GM19324 (cell line): ENCODE measurements around the gene COPG2.

Experiments used
- ATAC-seq: cut with Tn5 transposase; IDR thresholded peaks from one replicate; pipeline ENCODE4 v1.9.1; 2021; ENCODE audit warnings: mild to moderate bottlenecking, moderate library complexity; ENCODE audit not compliant: unreplicated experiment, low FRiP score

COPG2 gene

GRCh38 chr7:130506358-130506757 lies 162.2 kb downstream of the COPG2 start:
- ATAC-seq = no peak

GRCh38 chr7:130505753-130506152 lies 162.8 kb downstream of the COPG2 start:
- ATAC-seq = no peak

GRCh38 chr7:130500910-130501309 lies 167.6 kb downstream of the COPG2 start:
- no peak for ATAC-seq

DNA sequence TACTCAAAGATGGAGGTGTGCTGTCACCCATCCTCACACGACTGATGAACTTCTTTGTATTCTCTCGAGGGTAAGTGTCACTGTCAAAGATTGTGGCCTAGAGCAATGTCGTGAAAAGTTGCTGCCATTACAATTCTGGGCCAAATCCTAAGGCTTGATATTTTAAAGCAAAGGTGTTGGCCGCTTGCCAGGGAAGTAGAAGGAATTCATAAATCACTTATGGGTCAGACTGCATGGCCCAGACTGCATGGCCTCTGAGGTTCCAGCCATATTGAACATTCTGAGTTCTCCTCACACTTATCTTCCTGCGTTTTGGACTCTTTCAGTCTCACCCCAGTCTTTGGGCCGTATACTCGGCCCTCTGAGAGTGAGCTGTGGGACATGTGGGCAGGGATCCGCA lies 168.1 kb downstream of the COPG2 start:
- no peak for ATAC-seq

GRCh38 chr7:130494431-130494858 lies 174.1 kb downstream of the COPG2 start:
- no peak for ATAC-seq

- ATAC-seq = no peak
Observed at GRCh38 chr7:130493275-130493873, 175.2 kb downstream of the COPG2 start.

- no peak for ATAC-seq
Observed at GRCh38 chr7:130492523-130493274, 175.8 kb downstream of the COPG2 start.

DNA sequence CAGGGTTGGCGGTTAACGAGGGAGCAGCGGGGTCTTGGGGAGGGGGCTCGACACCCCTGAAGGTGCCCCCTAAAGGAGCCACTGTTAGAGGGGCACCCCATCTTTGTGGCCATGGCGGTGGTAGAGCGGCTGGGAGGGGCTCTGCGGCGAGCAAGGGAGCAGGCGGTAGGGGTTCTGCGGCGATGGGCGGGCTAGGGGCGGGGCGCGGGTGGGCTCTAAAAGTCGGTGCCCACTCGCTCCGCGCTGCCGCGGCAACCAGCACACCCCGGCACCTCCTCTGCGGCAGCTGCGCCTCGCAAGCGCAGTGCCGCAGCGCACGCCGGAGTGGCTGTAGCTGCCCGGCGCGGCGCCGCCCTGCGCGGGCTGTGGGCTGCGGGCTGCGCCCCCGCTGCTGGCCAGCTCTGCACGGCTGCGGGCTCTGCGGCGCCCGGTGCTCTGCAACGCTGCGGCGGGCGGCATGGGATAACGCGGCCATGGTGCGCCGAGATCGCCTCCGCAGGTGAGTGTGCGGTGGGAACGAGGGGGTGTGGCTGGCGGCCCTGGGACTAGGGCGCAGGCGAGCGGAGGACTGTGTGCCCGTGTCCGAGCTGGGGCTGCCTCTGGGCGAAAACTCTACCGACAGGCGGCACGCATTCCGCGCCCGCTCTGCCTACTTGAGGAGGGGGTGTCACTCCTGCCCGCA lies 176.6 kb downstream of the COPG2 start, which contains the start of gene MEST:
Gene MEST, plus strand, starts transcription at position 245 of the 682 bp plus-strand sequence. Its CDS starts 229 bp downstream, at position 474.
- ATAC-seq = no peak

DNA sequence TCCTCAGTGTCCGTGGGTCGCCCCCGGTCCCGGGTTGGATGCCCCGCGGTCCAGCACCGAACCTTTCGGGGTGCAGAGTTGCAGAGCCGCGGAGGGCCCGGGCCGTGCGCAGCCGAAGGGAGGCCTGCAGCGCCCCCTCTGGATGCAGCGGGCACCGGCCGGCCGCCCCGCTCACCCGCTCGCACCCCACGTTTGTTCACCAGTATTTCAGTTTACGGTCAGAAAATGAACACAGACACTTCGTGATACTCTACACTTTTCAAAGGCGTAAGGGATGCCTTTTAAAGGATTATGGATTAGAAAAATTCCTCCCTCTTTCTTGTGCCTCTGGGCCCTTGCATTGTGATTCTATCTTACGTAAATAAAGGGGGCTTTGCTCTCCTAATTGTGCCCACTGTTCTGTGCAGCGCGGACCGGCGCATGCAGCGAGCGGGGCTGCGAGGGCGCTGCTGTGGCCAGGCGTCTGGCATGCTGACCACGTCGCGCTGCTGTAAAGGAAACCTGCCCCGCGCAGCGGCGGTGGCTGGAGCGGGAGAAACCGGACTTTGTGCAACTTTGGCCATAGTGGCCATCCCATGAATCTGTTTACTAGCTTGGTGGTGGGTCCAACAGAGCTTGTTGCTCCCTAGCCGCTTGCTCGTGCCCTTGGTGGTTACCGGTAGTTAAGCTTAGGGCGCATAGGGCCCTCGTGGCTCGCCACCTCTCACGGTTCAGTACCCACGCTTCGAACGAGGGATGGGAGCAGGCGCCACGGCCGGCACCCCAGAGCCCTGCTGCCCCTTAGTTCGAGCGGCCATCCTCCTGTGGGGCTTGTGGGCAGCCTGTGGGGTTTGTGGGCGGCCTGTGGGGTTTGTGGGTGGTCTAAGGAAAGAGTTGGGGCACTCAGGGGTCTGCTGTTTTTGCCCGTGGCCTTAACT lies 177.4 kb downstream of the COPG2 start:
- ATAC-seq = no peak

- ATAC-seq = no peak
Observed at GRCh38 chr7:130490311-130490791, 178.2 kb downstream of the COPG2 start.

- ATAC-seq = no peak
Observed at GRCh38 chr7:130489140-130489983, 179.2 kb downstream of the COPG2 start.

DNA sequence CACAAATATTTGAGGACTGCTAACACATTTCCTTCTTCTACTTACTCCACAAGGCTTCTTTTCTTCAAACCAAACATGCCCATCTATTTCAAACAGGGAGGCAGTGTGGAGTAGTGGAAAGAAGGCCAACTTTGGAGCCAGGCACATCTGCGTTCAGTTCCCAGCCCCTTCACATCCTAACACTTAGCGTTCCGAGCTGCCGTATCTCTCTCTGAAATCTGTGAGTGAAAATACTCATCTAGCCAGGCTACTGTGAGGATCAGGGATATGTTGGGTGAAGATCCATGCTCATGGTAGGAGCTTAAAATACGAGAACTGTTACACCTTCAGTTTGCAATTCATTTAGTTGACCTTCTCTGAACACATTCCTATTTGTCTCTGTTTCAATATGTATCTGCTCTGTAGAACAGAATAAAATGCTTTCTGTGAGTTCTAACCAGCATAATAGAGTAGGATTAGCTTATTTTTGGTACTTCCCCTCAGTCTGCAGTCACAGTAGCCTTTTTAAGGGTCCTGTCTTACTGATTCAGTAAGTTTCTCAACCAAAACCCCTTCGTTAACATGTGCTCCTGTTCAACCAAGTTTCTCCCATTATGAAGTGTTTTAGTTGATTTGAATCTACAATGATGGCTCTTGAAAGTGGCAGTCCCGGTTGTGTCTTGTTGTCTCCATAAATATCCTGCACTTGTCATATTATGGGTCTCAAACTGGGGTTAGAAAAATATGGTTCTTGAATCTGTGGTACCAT lies 180.0 kb downstream of the COPG2 start:
- ATAC-seq = no peak

- no peak for ATAC-seq
Observed at GRCh38 chr7:130486954-130487436, 181.6 kb downstream of the COPG2 start.

DNA sequence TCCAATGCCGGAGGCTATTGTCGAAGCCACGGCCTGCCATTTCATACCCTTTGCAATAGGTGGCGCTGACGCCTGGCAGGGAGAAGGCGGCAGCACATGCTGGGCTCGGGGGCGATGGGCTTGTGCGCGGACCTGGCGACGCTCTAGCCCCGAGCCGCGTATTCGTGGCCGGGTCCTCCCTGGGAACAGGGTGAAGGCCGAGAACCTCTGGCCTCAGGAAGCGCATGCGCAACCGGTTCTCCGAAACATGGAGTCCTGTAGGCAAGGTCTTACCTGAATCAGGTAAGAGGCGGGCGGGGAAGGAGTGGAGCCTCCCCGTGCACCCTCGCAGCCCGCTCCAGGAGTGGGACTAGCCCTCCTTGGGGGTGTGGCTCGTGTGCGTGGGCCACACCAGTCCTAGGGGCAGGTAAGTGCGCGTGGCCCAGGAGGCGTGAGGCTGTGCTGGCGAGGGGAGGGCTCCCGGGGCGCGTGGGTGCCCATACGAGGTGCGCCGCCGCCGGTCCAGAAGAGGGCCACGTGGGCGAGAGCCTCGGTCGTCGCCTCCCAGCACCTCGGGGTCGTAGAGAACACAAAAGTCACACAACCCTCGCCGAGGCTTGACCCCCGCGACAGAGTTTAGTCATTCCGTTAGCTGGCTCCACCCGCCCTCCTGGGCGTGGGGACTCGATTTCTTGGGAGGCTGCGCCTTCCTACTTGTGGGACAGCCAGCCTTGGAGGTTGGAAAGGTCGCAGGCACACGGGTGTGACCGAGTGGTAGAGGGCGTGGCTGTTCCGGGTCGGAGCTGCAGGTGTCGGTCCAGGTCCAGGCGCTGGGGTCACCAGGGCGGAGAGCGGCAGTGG lies 182.2 kb downstream of the COPG2 start:
- no peak for ATAC-seq

- ATAC-seq = no peak
Observed at GRCh38 chr7:130485734-130486113, 182.8 kb downstream of the COPG2 start.

GRCh38 chr7:130483031-130483430 lies 185.5 kb downstream of the COPG2 start:
- ATAC-seq = no peak

DNA sequence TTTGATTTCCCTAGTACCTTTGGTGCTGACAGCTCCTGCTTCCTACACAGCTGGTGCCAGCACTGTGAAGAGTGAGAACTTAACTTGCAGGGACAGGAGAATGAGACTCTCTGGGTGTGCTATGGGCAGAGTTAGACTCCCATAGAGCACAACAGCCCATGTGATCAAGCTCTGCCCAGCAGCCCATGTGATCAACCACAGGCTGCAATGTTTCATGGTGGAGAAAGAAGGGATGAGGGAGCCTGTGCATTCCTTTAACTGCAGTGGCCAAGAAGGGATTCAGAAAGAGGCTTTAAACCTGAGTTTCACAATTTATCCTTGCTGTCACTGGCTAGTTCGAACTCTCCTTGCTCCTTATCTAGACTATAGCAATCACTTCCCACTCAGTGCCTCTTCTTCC lies 186.7 kb downstream of the COPG2 start:
- no peak for ATAC-seq
